IMR-90 (cell line): ENCODE results near the gene ULK1. TPM values are rescaled to one million over a fixed set of nuclear protein-coding genes. Genes with fewer than 3 reads are reported as not detected.

ENCODE experiments used
- ATAC-seq: fragments of 200-7000 bp; cut with Tn5 transposase; 2 replicates; pipeline ENCODE4 v1.9.1; 2020; ENCODE audit warnings: low read depth, mild to moderate bottlenecking, moderate library complexity
- BruUV-seq: library from RNA; stranded (reverse); fragments of 400-500 nt; replicated peaks from 2 replicates; lab custom pipeline; 2021; lab: Mats Ljungman, UMichigan
- CTCF ChIA-PET: fragments of 300-600 bp; formaldehyde crosslinking; extraction: SDS; loops from one replicate; lab custom pipeline; 2021; ENCODE audit warnings: antibody characterized with exemption; lab: Yijun Ruan, JAX
- POLR2A ChIA-PET: fragments of 300-600 bp; sonication (Branson Sonifier 250); formaldehyde crosslinking; loops from one replicate; lab custom pipeline; 2022; ENCODE audit warnings: antibody characterized with exemption; ENCODE audit not compliant: unreplicated experiment; lab: Charles Lee
- DNase-seq: peaks from one replicate; pipeline ENCODE4 v3.0.0; 2013
- H2AFZ ChIP-seq: replicated peaks from 2 replicates; pipeline ENCODE3; 2013; ENCODE audit warnings: low read length, mild to moderate bottlenecking; ENCODE audit not compliant: poor library complexity
- H2AK5ac ChIP-seq: 2 replicates; pipeline ENCODE4 v1.6.1; 2013; ENCODE audit warnings: low read depth, low read length, inconsistent platforms
- H2AK9ac ChIP-seq: replicated peaks from 2 replicates; pipeline ENCODE3; 2013; ENCODE audit warnings: mild to moderate bottlenecking, low read depth, low read length, moderate library complexity; ENCODE audit not compliant: poor library complexity
- H2BK120ac ChIP-seq: 2 replicates; pipeline ENCODE4 v1.6.1; 2013; ENCODE audit warnings: low read depth, low read length, inconsistent platforms
- H2BK15ac ChIP-seq: 3 replicates; pipeline ENCODE4 v1.6.1; 2013; ENCODE audit warnings: low read depth, low read length, inconsistent platforms
- H2BK20ac ChIP-seq: 2 replicates; pipeline ENCODE4 v1.6.1; 2013; ENCODE audit warnings: low read depth, mild to moderate bottlenecking, inconsistent platforms, low read length, moderate library complexity
- H2BK5ac ChIP-seq: 2 replicates; pipeline ENCODE4 v1.6.1; 2013; ENCODE audit warnings: mild to moderate bottlenecking, low read depth, low read length, inconsistent platforms; ENCODE audit not compliant: poor library complexity, severe bottlenecking
- H3K14ac ChIP-seq: replicated peaks from 2 replicates; pipeline ENCODE4 v1.6.1; 2013; ENCODE audit warnings: low read depth, low read length, inconsistent platforms
- H3K18ac ChIP-seq: 2 replicates; pipeline ENCODE4 v1.6.1; 2013; ENCODE audit warnings: low read depth, low read length, control low read depth
- H3K23ac ChIP-seq: 2 replicates; pipeline ENCODE4 v1.6.1; 2013; ENCODE audit warnings: low read depth, low read length, inconsistent platforms
- H3K27ac ChIP-seq: 2 replicates; pipeline ENCODE4 v1.5.1; 2013; ENCODE audit warnings: mild to moderate bottlenecking, control low read depth, low read length; ENCODE audit not compliant: insufficient read depth
- H3K27me3 ChIP-seq: 2 replicates; pipeline ENCODE4 v1.6.1; 2013; ENCODE audit warnings: low read length; ENCODE audit not compliant: control insufficient read depth, insufficient read depth
- H3K36me3 ChIP-seq: 2 replicates; pipeline ENCODE4 v1.6.1; 2013; ENCODE audit warnings: low read length, mixed read lengths; ENCODE audit not compliant: control insufficient read depth, insufficient read depth
- H3K4ac ChIP-seq: 2 replicates; pipeline ENCODE4 v1.6.1; 2013; ENCODE audit warnings: low read depth, low read length, inconsistent platforms
- H3K4me1 ChIP-seq: 2 replicates; pipeline ENCODE4 v1.6.1; 2013; ENCODE audit warnings: low read length, mixed read lengths; ENCODE audit not compliant: control insufficient read depth, insufficient read depth
- H3K4me2 ChIP-seq: 2 replicates; pipeline ENCODE4 v1.6.1; 2013; ENCODE audit warnings: low read depth, mild to moderate bottlenecking, control low read depth, low read length, moderate library complexity
- H3K4me3 ChIP-seq: 2 replicates; pipeline ENCODE4 v1.5.1; 2013; ENCODE audit warnings: low read depth, mild to moderate bottlenecking, control low read depth, low read length, moderate library complexity; ENCODE audit not compliant: insufficient read depth
- H3K56ac ChIP-seq: 2 replicates; pipeline ENCODE4 v1.6.1; 2013; ENCODE audit warnings: low read length, inconsistent platforms; ENCODE audit not compliant: insufficient read depth; ENCODE audit errors: extremely low read depth
- H3K79me1 ChIP-seq, 2 experiments: 2 replicates each; pipeline ENCODE4 v1.6.1; 2013; ENCODE audit warnings: low read length in 2 of 2, inconsistent platforms in 1 of 2, low read depth in 1 of 2
- H3K9ac ChIP-seq: 2 replicates; pipeline ENCODE4 v1.6.1; 2013; ENCODE audit warnings: low read depth, low read length, control low read depth
- H3K9me1 ChIP-seq: 2 replicates; pipeline ENCODE4 v1.6.1; 2013; ENCODE audit warnings: low read length, inconsistent platforms; ENCODE audit not compliant: insufficient read depth
- H3K9me3 ChIP-seq: 2 replicates; pipeline ENCODE4 v1.6.1; 2013; ENCODE audit warnings: low read length; ENCODE audit not compliant: control insufficient read depth, insufficient read depth
- H4K20me1 ChIP-seq: 2 replicates; pipeline ENCODE4 v1.6.1; 2013; ENCODE audit warnings: low read length, inconsistent platforms; ENCODE audit not compliant: insufficient read depth
- H4K5ac ChIP-seq: 2 replicates; pipeline ENCODE4 v1.6.1; 2013; ENCODE audit warnings: mild to moderate bottlenecking, low read depth, low read length, control low read depth
- H4K8ac ChIP-seq, 2 experiments: 2 replicates each; pipeline ENCODE4 v1.6.1; 2013; ENCODE audit warnings: low read depth in 2 of 2, low read length in 2 of 2, control low read depth in 1 of 2, inconsistent platforms in 1 of 2
- H4K91ac ChIP-seq: 2 replicates; pipeline ENCODE4 v1.6.1; 2013; ENCODE audit warnings: low read depth, low read length, inconsistent platforms; ENCODE audit not compliant: insufficient read depth
- BHLHE40 ChIP-seq: fragments of 150-350 bp; IDR thresholded peaks from 2 replicates; pipeline ENCODE4 v1.6.1; 2016; ENCODE audit warnings: mild to moderate bottlenecking, low read depth, low read length
- CHD1 ChIP-seq: IDR thresholded peaks from 2 replicates; pipeline ENCODE4 v1.6.1; 2012; ENCODE audit warnings: low read depth, low read length, improper control_type of control experiment
- FOS ChIP-seq: fragments of 150-350 bp; IDR thresholded peaks from 2 replicates; pipeline ENCODE4 v1.6.1; 2016; ENCODE audit warnings: low read depth, low read length
- MAZ ChIP-seq: IDR thresholded peaks from 2 replicates; pipeline ENCODE4 v1.6.1; 2012; ENCODE audit warnings: low read depth, mild to moderate bottlenecking, low read length, improper control_type of control experiment, moderate library complexity, borderline replicate concordance
- NFE2L2 ChIP-seq: fragments of 150-350 bp; IDR thresholded peaks from 2 replicates; pipeline ENCODE4 v1.6.1; 2016; ENCODE audit warnings: low read depth, mild to moderate bottlenecking, low read length
- RAD21 ChIP-seq: IDR thresholded peaks from 2 replicates; pipeline ENCODE4 v1.6.1; 2012; ENCODE audit warnings: low read length, improper control_type of control experiment
- RFX5 ChIP-seq: IDR thresholded peaks from 2 replicates; pipeline ENCODE4 v1.8.0; 2012; ENCODE audit warnings: low read depth, mild to moderate bottlenecking, low read length, moderate library complexity
- WGBS, 2 experiments: methylation state at CpG; one replicate each; pipeline versions ENCODE4 v1.1.5 to v1.1.7; 2013; ENCODE audit warnings: missing lambda C conversion rate in 2 of 2; ENCODE audit not compliant: insufficient read length in 1 of 2; ENCODE audit errors: extremely low coverage in 2 of 2; 5-methylcytosine and 5-hydroxymethylcytosine counted together
- dilution Hi-C: fragments of 300-500 bp; cut with HindIII; formaldehyde crosslinking; loops from one replicate; pipeline ENCODE4 v1.14.3; 2018; ENCODE audit warnings: low sequenced_read_pairs; ENCODE audit not compliant: unreplicated experiment
- in situ Hi-C: fragments of 300-500 bp; cut with MboI; formaldehyde crosslinking; loops from 3 replicates; pipeline ENCODE4 v1.14.3; 2019; ENCODE audit warnings: low sequenced_read_pairs, inconsistent platforms, mixed read lengths
- intact Hi-C: fragments of 100-400 bp; cut with micrococcal nuclease; formaldehyde crosslinking; loops from 2 replicates; pipeline ENCODE4 v1.10.0; 2022
- polyA plus RNA-seq, 3 experiments: library from polyadenylated mRNA; depleted of rRNA; stranded (reverse); fragments of >200 nt; gene quantifications; 2 replicates each; pipeline ENCODE4 v1.2.3, GENCODE V29; 2012; ENCODE audit warnings: low replicate concordance in 1 of 3
- total RNA-seq: library from RNA; depleted of rRNA; stranded (reverse); fragments of >200 nt; gene quantifications from 2 replicates; pipeline ENCODE4 v1.2.3, GENCODE V29; 2012
- TF ChIP-seq, protein P1 (sequence below): fragments of 150-350 bp; IDR thresholded peaks from 2 replicates; pipeline ENCODE4 v1.6.1; 2017; ENCODE audit warnings: mild to moderate bottlenecking, antibody characterized with exemption, low read length, low read depth

The ULK1 gene
- total and polyA plus RNA-seq, 2 of the 4 experiments (the other 2 are of a cell fraction) = 1.8 to 19.2 TPM

- no TSS peak for BruUV-seq
- Histone ChIP-seq H3K27me3 (no peaks in the 10 kb centered on the region), H2BK5ac (no peak overlapping the region), H3K4ac (no peak overlapping the region), H3K27ac (no peak overlapping the region), H4K20me1 (peaks cover 25% of the 10 kb centered on the region), H2BK120ac (no peak overlapping the region), H4K5ac (no peak overlapping the region), H2AK5ac (no peak overlapping the region), H2BK15ac (no peak overlapping the region), H4K8ac (no peak overlapping the region), H3K36me3 (peaks cover 61% of the 10 kb centered on the region), H3K23ac (no peak overlapping the region), H3K9me1 (0 out of 2 replicates have a peak, but pooled peaks cover 3% of the 10 kb centered on the region), H3K79me1 (peaks cover 4 to 26% of the 10 kb centered on the region in 2 experiments; a peak in 1 of 4 replicates), H3K4me3 (no peak overlapping the region), H2AK9ac (no peak overlapping the region), H2AFZ (no peak overlapping the region), H3K18ac (no peak overlapping the region), H2BK20ac (no peak overlapping the region), H3K9me3 (no peaks in the 10 kb centered on the region), H3K4me2 (no peak overlapping the region), H3K14ac (no peak overlapping the region), H3K56ac (no peak overlapping the region), H3K4me1 (peaks cover 9% of the 10 kb centered on the region), H3K9ac (no peak overlapping the region), H4K91ac (no peak overlapping the region)
- in situ Hi-C loops = no loop called here
- ChIA-PET POLR2A (interaction anchor here (1.1 kb wide), 1 partner anchor 13 kb away, joined by 3 read pairs; no protein-coding TSS in a partner anchor), CTCF (no interaction called here)
- dilution Hi-C loops = no loop called here
- DNase-seq = no peak
- intact Hi-C loops = no loop called here
- no peak for ATAC-seq
- WGBS, 2 experiments = 86% methylated on average over 10 of the region's 26 CpGs; no CpG with 5 or more reads in 1 of the 2 experiments
- TF ChIP-seq MAZ (no peak), CHD1 (no peak), FOS (no peak), RAD21 (no peak), BHLHE40 (no peak), NFE2L2 (no peak), RFX5 (no peak)
- TF ChIP-seq, protein P1, sequence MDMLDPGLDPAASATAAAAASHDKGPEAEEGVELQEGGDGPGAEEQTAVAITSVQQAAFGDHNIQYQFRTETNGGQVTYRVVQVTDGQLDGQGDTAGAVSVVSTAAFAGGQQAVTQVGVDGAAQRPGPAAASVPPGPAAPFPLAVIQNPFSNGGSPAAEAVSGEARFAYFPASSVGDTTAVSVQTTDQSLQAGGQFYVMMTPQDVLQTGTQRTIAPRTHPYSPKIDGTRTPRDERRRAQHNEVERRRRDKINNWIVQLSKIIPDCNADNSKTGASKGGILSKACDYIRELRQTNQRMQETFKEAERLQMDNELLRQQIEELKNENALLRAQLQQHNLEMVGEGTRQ = no peak
Observed at GRCh38 chr12:131909752-131910219, 15.4 kb downstream of the ULK1 start.
